OCI-LY3 (cell line): ENCODE data around the gene C1QTNF12.

Experiments
- EZH2phosphoT487 ChIP-seq: fragments of 200-600 bp; shearing (Covaris generic); IDR thresholded peaks from 2 replicates; pipeline ENCODE4 v1.6.1; 2018; ENCODE audit warnings: antibody characterized with exemption, mixed run types, low read depth
- TF ChIP-seq, protein P1 (sequence below): fragments of 200-600, 300-600 bp; sonication (generic); IDR thresholded peaks from 2 replicates; pipeline ENCODE4 v1.5.1; 2014; ENCODE audit warnings: antibody characterized with exemption, low read length, low read depth

DNA sequence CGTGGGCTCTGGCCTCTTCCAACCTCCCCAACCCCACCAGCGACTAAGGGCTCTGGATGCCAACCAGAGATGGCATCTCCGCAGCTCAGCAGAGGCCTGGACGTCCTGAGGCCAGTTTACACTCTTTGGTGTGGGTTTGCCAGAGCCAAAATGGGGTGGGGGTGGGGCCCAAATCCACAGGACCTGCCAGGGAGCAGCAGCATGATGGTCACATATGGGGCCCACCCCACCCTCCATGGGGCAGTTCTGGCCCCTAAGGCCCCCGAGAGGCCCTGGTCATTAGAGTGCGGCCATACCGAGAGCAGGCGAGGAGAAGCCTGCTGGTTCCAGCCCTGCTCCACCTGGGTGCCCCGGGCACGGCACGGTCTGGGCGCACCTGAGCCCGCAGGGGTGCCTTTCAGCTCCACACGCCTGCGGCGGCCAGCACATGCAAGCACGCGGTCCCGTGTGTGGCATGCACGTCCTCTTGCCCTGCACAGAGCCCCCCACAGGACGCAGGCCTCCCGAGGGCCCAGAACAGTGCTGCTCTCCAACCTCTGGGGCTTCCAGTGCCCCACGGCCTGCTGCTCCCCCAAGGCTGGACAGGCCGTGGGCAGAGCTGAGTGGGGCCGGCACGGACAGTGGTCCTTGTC lies 4.8 kb downstream of the C1QTNF12 start:
- TF ChIP-seq, protein P1, sequence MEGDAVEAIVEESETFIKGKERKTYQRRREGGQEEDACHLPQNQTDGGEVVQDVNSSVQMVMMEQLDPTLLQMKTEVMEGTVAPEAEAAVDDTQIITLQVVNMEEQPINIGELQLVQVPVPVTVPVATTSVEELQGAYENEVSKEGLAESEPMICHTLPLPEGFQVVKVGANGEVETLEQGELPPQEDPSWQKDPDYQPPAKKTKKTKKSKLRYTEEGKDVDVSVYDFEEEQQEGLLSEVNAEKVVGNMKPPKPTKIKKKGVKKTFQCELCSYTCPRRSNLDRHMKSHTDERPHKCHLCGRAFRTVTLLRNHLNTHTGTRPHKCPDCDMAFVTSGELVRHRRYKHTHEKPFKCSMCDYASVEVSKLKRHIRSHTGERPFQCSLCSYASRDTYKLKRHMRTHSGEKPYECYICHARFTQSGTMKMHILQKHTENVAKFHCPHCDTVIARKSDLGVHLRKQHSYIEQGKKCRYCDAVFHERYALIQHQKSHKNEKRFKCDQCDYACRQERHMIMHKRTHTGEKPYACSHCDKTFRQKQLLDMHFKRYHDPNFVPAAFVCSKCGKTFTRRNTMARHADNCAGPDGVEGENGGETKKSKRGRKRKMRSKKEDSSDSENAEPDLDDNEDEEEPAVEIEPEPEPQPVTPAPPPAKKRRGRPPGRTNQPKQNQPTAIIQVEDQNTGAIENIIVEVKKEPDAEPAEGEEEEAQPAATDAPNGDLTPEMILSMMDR: no peak
- no peak for TF ChIP-seq EZH2phosphoT487
